Body of pancreas (tissue), 4 donors: Measurements from ENCODE around the gene TFCP2L1.

Experiments
- POLR2A ChIP-seq, 3 donors: fragments of 450-650 bp; IDR thresholded peaks; one replicate each; pipeline ENCODE4 v1.6.1; 2016; ENCODE audit warnings: antibody characterized with exemption in 3 of 3, mild to moderate bottlenecking in 2 of 3
- TF ChIP-seq, protein P1 (sequence below), 7 experiments: fragments of 450-650 bp in 4 of 7; fragments of 200-600 bp in 3 of 7; sonication (generic) in 3 of 7; IDR thresholded peaks; one replicate each; pipeline ENCODE4 v1.5.1; 2016 to 2019; ENCODE audit warnings: antibody characterized with exemption in 7 of 7

DNA sequence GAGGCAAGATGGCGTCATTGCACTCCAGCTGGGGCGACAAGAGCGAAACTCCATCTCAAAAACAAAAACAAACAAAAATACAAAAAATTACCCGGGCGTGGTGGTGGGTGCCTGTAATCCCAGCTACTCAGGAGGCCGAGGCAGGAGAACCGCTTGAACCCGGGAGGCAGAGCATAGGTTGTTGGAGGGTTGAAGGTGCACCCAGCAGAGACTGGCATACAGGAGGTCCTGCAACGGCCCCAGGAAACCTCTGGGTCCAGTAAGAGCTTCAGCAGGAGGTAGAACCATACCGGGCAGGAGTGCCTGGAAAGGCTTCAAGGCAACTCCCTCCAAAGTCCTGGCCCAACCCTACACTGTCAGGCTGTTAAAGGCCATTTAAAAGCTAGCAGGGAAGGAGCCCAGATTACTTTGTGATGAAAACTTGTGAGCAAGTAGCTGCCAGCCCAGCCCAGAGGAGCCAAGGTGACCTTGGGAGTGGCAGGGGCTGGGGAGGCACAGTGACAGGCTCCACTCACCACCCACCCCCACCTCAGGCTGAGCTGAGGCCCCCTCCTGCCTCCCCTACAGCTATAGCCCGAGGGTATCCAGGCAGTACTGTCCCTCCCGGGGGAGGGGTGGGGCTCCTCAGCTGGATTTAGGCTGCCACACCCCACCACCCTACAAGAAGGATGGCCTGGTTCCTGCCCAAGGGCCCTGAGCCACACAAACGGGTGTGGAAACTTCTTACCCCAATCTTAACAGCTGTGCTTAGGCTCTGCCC lies 28.1 kb downstream of the TFCP2L1 start:
- no peak for TF ChIP-seq POLR2A (IDR thresholded peaks at IDR 0.05)
- TF ChIP-seq, protein P1, sequence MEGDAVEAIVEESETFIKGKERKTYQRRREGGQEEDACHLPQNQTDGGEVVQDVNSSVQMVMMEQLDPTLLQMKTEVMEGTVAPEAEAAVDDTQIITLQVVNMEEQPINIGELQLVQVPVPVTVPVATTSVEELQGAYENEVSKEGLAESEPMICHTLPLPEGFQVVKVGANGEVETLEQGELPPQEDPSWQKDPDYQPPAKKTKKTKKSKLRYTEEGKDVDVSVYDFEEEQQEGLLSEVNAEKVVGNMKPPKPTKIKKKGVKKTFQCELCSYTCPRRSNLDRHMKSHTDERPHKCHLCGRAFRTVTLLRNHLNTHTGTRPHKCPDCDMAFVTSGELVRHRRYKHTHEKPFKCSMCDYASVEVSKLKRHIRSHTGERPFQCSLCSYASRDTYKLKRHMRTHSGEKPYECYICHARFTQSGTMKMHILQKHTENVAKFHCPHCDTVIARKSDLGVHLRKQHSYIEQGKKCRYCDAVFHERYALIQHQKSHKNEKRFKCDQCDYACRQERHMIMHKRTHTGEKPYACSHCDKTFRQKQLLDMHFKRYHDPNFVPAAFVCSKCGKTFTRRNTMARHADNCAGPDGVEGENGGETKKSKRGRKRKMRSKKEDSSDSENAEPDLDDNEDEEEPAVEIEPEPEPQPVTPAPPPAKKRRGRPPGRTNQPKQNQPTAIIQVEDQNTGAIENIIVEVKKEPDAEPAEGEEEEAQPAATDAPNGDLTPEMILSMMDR (IDR thresholded peaks at IDR 0.05) = no peak
